Stomach (tissue), 9 donors: ENCODE results near the gene CCR4. TPM values are rescaled to one million over a fixed set of nuclear protein-coding genes. Genes with fewer than 3 reads are reported as not detected.
A peak's percentile ranks its signal among the peaks of the same experiment; 100 is the strongest.

Source experiments
- DNase-seq, 2 donors: peaks; one replicate each; pipeline versions ENCODE4 v3.0.0 to v3.0.0-alpha.2; 2013 to 2019
- H3K27ac ChIP-seq, 5 donors: fragments of 200-600 bp in 4 of 5; sonication (generic) in 4 of 5; one replicate each; pipeline ENCODE4 v1.5.1; 2013 to 2019; ENCODE audit warnings: mild to moderate bottlenecking in 1 of 5, moderate library complexity in 1 of 5
- H3K27me3 ChIP-seq, 3 donors: fragments of 200-600 bp; sonication (generic); one replicate each; pipeline ENCODE4 v1.5.1; 2017 to 2019; ENCODE audit warnings: mixed run types in 1 of 3
- H3K36me3 ChIP-seq, 4 donors: fragments of 200-600 bp; sonication (generic); 1 replicate in 3 of 4; 2 replicates in 1 of 4; pipeline ENCODE4 v1.5.1; 2016 to 2019
- H3K4me1 ChIP-seq, 4 donors: fragments of 200-600 bp; sonication (generic); one replicate each; pipeline ENCODE4 v1.5.1; 2016 to 2019
- H3K4me3 ChIP-seq, 4 donors: fragments of 200-600 bp; sonication (generic) in 3 of 4; one replicate each; pipeline ENCODE4 v1.5.1; 2016 to 2019; ENCODE audit warnings: mild to moderate bottlenecking in 1 of 4
- H3K9me3 ChIP-seq, 4 donors: fragments of 200-600 bp; sonication (generic); one replicate each; pipeline ENCODE4 v1.5.1; 2016 to 2019
- EP300 ChIP-seq: sonication (generic); formaldehyde crosslinking; IDR thresholded peaks from one replicate; pipeline ENCODE4 v1.6.1; 2017; ENCODE audit warnings: antibody characterized with exemption
- POLR2A ChIP-seq, 4 donors: fragments of 450-650 bp; IDR thresholded peaks; one replicate each; pipeline ENCODE4 v1.6.1; 2016; ENCODE audit warnings: antibody characterized with exemption in 4 of 4, control low read depth in 2 of 4, mild to moderate bottlenecking in 1 of 4, moderate library complexity in 1 of 4
- POLR2AphosphoS5 ChIP-seq, 3 donors: sonication (generic); formaldehyde crosslinking; IDR thresholded peaks; one replicate each; pipeline ENCODE4 v1.6.1; 2016; ENCODE audit warnings: antibody characterized with exemption in 3 of 3
- WGBS, 5 donors: extraction: QIAGEN DNeasy Blood & Tissue Kit in 3 of 5; methylation state at CpG; one replicate each; pipeline versions ENCODE4 v1.1.5 to v1.1.7; 2013 to 2018; 5-methylcytosine and 5-hydroxymethylcytosine counted together
- intact Hi-C: fragments of 100-400 bp; cut with DNase I; formaldehyde crosslinking; loops from one replicate; pipeline ENCODE4 v1.15.1; 2023; ENCODE audit warnings: low total_unique reads
- polyA plus RNA-seq, 3 donors: library from polyadenylated mRNA; stranded (reverse); fragments of 200-250 nt; gene quantifications; one replicate each; pipeline ENCODE4 v1.2.3, GENCODE V29; 2013
- total RNA-seq, 5 donors: library from RNA; depleted of rRNA; stranded (reverse); fragments of >200 nt; gene quantifications; one replicate each; pipeline versions ENCODE4 v1.1.0 to v1.2.3, GENCODE V29; 2014 to 2016
- TF ChIP-seq, protein P1 (sequence below), 7 experiments: fragments of 450-650 bp in 4 of 7; fragments of 200-600 bp in 3 of 7; sonication (generic) in 3 of 7; IDR thresholded peaks; one replicate each; pipeline ENCODE4 v1.5.1; 2016 to 2019; ENCODE audit warnings: antibody characterized with exemption in 7 of 7, control low read depth in 2 of 7, mild to moderate bottlenecking in 1 of 7
- donor health status: healthy with polysubstance abuse.
- donor health status: Bipolar disorder and iron deficiency.
- donor health status: healthy.

CCR4 gene
- total and polyA plus RNA-seq, 8 donors, result 0.15 to 1.1 (median 0.37) TPM; not detected in 4

- WGBS, 5 donors, result 82 to 93% (median 91%) methylated on average over 2 of the region's 2 CpGs
Observed at GRCh38 chr3:32910954-32911353, 40.5 kb upstream of the CCR4 start.

DNA sequence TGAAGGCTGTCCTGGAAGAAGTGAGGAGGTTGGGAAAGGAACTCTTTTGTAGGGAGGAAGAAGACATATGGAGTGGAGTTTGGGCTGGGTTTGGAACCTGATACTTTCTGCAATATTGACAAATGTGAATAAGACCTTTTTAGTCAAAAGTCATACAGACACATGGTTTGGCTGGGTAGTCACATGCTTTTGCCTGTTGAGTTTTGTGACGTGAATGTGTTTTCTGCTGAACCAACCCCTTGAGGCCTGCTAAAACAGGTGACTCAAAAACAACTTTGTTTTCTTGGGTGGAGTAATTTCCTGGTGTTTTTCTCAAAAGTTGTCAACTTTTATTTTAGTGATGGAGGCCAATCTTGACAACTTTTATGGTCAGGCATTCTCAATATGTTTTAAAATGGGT, 39.4 kb upstream of the CCR4 start:
- intact Hi-C loops, result no loop called here
- Histone ChIP-seq H3K4me3 (no peak overlapping the region), H3K4me1 (peaks cover 0 to 9% (median 6%) of the 10 kb centered on the region in 4 donors), H3K27me3 (no peaks in the 10 kb centered on the region), H3K9me3 (peaks cover 0 to 5% (median 3%) of the 10 kb centered on the region in 4 donors), H3K27ac (no peak overlapping the region), H3K36me3 (no peaks in the 10 kb centered on the region)
- no peak for DNase-seq
- no peak for TF ChIP-seq POLR2A (IDR thresholded peaks at IDR 0.05)
- TF ChIP-seq, protein P1, sequence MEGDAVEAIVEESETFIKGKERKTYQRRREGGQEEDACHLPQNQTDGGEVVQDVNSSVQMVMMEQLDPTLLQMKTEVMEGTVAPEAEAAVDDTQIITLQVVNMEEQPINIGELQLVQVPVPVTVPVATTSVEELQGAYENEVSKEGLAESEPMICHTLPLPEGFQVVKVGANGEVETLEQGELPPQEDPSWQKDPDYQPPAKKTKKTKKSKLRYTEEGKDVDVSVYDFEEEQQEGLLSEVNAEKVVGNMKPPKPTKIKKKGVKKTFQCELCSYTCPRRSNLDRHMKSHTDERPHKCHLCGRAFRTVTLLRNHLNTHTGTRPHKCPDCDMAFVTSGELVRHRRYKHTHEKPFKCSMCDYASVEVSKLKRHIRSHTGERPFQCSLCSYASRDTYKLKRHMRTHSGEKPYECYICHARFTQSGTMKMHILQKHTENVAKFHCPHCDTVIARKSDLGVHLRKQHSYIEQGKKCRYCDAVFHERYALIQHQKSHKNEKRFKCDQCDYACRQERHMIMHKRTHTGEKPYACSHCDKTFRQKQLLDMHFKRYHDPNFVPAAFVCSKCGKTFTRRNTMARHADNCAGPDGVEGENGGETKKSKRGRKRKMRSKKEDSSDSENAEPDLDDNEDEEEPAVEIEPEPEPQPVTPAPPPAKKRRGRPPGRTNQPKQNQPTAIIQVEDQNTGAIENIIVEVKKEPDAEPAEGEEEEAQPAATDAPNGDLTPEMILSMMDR (IDR thresholded peaks at IDR 0.05), result no peak
- WGBS, 5 donors, result 84 to 93% (median 91%) methylated on average over 1 of the region's 1 CpG

More at GRCh38 chr3:32910954-32911353, 40.5 kb upstream of the CCR4 start:
- no peaks in the 10 kb centered on the region for H3K9me3 ChIP-seq
- no peaks in the 10 kb centered on the region for H3K36me3 ChIP-seq
- no peak overlapping the region for H3K4me3 ChIP-seq
- TF ChIP-seq POLR2AphosphoS5 (IDR thresholded peaks at IDR 0.05), result no peak
- TF ChIP-seq EP300, result no peak
- no peak for TF ChIP-seq POLR2A (IDR thresholded peaks at IDR 0.05)
- TF ChIP-seq, protein P1 (IDR thresholded peaks at IDR 0.05), result no peak
- H3K4me1 ChIP-seq, result peaks cover 0 to 9% (median 6%) of the 10 kb centered on the region in 4 donors
- H3K27ac ChIP-seq, result no peak overlapping the region
- intact Hi-C loops, result no loop called here
- DNase-seq, result no peak
- no peaks in the 10 kb centered on the region for H3K27me3 ChIP-seq

GRCh38 chr3:32913790-32914446, 37.5 kb upstream of the CCR4 start:
- Histone ChIP-seq H3K4me1 (peaks cover 0 to 9% (median 6%) of the 10 kb centered on the region in 4 donors), H3K27ac (no peak overlapping the region), H3K27me3 (no peaks in the 10 kb centered on the region), H3K9me3 (peaks cover 0 to 14% (median 10%) of the 10 kb centered on the region in 4 donors), H3K4me3 (no peak overlapping the region), H3K36me3 (no peaks in the 10 kb centered on the region)
- peak in 1 of 2 donors; percentile 9 for DNase-seq
- TF ChIP-seq POLR2AphosphoS5 (IDR thresholded peaks at IDR 0.05), result no peak
- TF ChIP-seq POLR2A (IDR thresholded peaks at IDR 0.05), result no peak
- TF ChIP-seq EP300, result no peak
- TF ChIP-seq, protein P1 (IDR thresholded peaks at IDR 0.05), result no peak
- intact Hi-C loops, result no loop called here
- WGBS, 5 donors, result 24 to 47% (median 40%) methylated on average over 7 of the region's 7 CpGs

GRCh38 chr3:32919920-32920319, 31.5 kb upstream of the CCR4 start:
- Histone ChIP-seq H3K27me3 (no peaks in the 10 kb centered on the region), H3K27ac (no peak overlapping the region), H3K36me3 (no peaks in the 10 kb centered on the region), H3K9me3 (peaks cover 0 to 14% (median 10%) of the 10 kb centered on the region in 4 donors), H3K4me1 (no peaks in the 10 kb centered on the region), H3K4me3 (no peak overlapping the region)
- TF ChIP-seq POLR2A (IDR thresholded peaks at IDR 0.05), result no peak
- TF ChIP-seq, protein P1 (IDR thresholded peaks at IDR 0.05), result no peak
- no peak for TF ChIP-seq POLR2AphosphoS5 (IDR thresholded peaks at IDR 0.05)
- no peak for TF ChIP-seq EP300
- 88 to 94% (median 92%) methylated on average over 2 of the region's 2 CpGs for WGBS, 5 donors
- no peak for DNase-seq
- intact Hi-C loops, result no loop called here
